GM18526 (cell line): Measurements from ENCODE around the gene ALG8.
A peak's percentile ranks its signal among the peaks of the same experiment; 100 is the strongest.

Source experiments
- POLR2A ChIP-seq: IDR thresholded peaks from 3 replicates; pipeline ENCODE4 v1.6.1; 2011; ENCODE audit not compliant: insufficient read length; ENCODE audit errors: extremely low read depth

Gene ALG8

DNA sequence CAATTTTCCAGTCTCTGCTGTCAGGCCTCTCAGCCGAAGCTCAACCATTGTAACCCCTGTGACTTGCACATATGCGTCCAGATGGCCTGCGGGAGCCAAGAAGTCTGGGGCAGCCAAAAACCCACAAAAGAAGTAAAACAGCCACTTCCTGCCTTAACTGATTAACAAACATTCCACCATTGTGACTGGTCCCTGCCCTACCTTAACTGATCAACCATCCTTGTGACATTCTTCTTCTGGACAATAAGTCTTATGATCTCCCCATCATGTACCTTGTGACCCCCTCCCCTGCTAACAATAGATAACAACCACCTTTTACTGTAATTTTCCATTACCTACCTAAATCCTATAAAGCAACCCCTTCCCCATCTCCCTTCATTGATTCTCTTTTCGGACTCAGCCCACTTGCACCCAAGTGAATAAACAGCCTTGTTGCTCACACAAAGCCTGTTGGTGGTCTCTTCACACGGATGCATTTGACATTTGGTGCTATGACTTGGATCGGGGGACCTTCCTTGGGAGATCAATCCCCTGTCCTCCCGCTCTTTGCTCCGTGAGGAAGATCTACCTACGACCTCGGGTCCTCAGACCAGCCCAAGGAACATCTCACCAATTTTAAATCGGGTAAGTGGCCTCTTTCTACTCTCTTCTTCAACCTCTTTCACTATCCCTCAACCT, 58.5 kb downstream of the ALG8 start:
- TF ChIP-seq POLR2A = no peak

DNA sequence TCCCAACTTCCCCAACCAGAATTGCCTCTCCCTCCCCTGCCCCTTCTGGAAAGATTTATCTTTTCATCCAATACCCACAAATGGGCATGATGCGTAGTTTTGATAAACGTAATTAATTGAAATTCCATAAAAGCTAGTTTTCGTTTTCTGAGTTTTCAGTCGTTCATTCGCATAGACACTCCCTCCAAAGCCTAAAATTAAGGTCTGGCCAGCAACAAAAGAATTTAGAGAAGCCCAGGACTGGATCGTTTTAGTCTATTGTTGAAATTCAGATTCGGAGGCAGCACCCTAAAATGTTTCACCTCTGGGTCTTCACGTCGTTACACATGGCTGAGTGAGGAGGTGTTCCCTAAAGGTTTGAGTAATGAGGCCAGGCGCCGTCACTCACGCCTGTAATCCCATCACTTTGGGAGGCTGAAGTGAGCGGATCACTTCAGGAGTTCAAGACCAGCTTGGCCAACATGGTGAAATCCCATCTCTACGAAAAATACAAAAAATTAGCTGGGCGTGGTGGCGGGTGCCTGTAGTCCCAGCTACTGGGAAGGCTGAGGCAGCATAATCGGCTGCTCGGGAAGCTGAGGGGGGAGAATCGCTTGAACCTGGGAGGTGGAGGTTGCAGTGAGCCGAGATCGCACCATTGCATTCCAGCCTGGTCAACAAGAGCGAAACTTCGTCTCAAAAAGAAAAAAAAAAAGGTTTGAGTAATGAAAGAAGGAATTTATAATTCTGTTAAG, 59.2 kb downstream of the ALG8 start:
- TF ChIP-seq POLR2A = no peak

DNA sequence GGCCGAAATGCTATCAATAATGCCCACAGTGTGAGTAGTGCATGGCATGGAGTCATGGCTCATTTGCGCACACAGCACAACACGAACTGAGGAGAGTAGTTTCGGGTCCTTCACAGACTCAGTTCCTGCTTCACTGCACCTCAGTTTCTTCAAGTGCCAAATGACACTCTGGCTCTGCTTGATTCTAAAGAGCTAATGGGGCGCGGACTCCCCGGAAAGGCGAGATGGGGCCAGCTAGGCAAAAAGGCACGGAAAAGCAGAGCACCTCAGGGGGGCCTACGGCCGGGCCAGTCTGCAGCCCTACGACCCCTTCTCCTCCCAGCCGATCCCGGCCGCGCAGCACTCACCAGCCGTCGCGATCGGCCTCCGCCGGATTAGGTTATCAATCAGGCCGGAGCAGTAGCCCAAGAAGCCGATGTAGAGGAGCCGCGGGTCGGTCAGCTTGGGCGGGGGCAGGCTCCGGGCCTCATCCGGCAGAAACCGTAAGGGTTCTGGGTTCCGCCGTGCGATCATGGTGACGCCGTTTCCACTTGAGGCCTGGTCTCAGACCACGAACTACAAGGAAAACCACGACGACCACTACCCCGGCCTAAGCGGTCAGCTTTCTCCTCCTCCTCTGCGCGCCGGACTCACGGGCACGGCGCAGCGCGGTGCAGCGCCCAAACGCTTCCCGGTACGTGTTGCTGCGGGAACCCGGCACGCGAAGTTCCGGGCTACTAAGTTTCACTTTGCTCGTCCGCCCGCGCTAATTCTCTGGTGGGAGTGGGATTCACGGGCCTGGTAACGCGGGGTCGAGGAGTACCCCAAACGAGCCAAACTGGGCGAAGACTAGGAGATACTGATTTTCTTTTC, 60.0 kb downstream of the ALG8 start, which contains the start of gene NDUFC2:
TSS of gene NDUFC2 (minus strand) at position 631 of the 852 bp plus-strand sequence. CDS start at position 513, 118 bp downstream.
- TF ChIP-seq POLR2A = peak; percentile 82

DNA sequence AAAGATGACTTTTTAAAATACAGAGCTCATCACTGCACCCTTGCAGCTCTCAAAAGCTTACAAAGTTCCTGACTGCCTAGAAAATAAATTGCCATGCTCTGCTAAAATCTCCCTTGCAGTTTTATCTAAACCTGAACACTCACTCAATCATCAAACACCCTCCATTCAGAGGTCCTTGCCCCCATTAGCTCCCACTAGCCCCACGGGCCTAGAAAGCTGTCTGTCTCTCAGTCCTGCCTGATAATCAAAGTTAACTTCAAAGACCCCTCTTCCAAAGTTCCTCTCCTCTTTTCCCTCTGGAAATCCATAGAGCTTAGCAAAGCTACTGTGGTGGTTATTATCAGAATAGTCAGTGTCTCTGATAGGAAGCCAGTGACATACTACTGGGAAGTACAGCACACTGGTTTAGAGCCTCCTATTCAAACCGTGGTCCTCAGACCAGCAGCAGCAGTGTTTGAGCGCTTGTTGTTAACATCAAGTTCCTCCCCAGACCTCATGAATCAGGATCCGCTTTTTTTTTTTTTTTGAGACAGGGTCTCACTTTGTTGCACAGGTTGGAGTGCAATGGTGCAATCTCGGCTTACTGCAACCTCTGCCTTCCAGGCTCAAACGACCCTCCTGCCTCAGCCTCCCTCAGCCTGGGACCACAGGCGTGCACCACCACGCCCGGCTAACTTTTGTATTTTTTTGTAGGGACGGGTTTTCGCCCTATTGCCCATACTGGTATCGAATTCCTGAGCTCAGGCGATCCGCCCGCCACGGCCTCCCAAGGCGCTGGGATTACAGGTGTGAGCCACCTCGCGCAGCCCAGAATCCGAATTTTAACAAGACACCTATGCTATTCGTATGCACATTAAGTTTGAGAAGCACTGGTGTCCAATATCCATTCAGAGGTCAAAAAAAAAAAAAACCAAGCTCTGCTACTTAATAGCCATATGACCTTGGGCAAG, 60.9 kb downstream of the ALG8 start:
- TF ChIP-seq POLR2A = no peak

DNA sequence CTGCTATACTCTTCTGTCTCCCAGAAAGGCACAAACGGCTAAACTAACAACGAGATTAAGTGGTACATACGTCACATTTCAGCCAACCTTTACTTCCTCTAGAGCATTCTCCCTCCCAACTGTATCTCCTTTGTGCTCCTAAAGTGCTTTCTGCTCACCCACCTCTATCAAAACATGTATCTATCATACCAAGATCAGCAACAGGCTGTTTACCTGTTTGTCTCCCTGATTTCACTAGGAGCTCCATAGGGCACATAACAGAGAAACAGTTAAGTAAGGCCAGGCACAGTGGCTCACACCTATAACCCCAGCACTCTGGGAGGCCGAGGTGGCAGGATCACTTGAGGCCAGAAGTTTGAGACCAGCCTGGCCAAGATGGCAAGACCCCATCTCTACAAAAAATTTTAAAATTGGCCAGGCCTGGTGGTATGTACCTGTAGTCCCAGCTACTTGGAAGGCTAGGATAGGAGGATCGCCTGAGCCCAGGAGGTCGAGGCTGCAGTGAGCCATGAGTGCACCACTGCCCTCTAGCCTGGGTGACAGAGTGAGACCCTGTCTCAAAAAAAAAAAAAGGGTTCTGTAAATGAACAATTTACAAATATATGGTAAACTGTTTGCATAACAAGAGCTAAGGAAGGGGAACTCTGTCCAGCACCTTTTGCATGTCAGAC, 62.6 kb downstream of the ALG8 start:
- no peak for TF ChIP-seq POLR2A

DNA sequence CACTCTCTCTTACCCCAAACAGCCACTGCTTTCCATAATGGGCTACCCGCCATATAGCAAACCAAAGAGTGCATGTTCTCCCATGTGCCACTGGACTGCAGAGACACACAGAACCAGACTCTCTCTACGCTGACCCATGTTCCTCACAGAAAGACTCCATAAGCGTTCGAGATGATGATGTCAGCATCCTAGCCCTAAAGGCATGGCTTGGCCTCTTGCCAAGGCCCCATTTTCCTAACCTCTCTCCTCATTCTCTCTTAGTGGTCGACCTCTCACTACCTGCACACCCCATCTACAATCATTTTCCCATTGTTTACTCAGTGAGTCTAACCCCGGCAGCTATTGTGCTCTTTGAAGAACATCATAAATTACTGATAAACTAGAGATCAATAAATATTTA, 64.7 kb downstream of the ALG8 start:
- no peak for TF ChIP-seq POLR2A

DNA sequence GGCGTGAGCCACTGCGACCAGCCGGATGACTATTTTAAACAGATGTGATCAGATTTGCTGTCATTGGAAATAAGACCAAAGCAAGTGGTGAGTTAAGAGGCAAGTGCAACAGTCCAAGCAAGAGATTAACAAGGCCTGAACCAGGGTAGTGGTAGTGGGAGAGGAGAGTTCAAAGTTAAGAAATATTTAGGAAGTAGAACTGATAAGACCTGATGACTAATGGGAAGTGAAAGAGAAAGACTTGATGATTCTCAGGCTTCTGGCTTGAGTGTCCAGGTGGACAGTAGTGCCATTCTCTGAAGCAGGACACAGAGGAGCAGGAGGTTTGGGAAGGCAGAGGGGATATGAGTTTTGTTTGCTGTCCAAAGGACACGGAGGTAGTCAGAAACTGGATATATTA, 67.0 kb downstream of the ALG8 start:
- TF ChIP-seq POLR2A = no peak

DNA sequence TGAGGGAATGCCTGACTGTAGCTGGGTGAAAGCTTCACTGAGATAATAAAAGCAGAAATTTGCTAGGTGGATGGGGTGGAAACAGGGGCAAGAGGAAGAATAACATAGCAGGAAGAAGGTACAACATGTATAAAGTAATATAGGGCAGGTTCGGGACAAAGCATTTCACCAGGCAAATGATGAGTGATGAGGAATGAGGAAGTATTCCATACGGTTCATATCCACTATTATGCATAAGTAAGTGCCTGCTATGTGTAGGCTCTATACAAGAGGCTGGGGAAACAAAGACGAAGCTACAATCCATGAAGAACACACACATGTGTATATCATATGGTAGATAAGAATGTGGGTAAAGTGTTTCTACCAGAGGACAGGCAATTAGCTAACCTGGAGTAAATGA, 67.7 kb downstream of the ALG8 start:
- no peak for TF ChIP-seq POLR2A

DNA sequence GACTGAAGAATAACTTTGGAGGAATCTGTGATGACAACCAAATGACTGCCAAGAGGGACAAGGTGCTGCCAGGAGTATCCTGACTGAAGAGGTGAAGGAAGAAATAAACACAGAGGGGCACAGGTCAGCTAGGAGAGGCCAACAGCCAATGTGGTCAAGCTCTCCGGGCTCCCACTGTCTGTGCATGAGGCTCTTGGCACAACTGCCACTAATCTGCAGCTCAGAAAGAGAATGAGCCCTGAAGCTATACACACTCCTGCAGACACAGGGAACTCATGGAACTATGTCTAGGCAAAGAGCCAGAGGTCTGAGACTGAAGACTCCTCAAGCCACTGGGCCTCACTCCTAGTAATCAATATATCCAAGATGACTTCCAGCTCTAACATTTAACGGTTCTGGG, 68.8 kb downstream of the ALG8 start:
- no peak for TF ChIP-seq POLR2A

DNA sequence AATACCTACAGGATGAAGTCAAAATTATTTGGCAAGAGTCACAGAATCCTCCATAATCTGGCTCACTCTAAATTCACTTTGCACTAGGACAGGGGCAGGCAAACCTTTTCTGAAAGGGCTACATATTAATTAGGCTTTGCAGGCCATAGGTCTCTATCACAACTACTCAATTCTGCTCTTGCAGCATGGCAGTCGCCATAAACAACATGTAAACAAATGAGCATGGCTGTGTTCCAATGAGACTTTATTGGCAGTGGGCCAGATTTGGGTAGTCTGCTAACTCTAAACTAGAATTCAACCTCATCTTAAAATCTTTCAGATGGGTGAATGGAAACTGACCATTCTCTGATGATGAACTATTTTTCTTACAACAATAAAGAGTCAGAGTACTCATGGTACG, 70.0 kb downstream of the ALG8 start:
- no peak for TF ChIP-seq POLR2A

DNA sequence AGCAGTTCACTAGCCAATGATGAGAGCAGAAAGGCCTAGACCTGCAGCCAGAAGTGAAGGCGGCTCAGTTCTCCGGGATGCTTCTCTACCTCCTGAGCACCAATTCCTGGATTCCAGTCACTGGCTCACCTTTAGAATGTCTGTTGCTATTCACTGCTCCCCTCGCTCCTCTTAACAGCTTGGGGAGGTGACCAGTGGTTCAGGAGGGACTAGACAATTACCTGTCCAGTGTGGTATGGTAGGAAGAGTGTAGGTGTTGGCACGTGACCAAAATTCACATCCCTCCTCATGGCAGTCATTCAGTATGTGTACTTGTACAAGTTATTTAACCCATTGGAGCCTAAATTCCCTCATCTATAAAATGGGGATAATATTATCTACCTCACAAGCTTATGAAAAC, 71.7 kb downstream of the ALG8 start:
- no peak for TF ChIP-seq POLR2A

DNA sequence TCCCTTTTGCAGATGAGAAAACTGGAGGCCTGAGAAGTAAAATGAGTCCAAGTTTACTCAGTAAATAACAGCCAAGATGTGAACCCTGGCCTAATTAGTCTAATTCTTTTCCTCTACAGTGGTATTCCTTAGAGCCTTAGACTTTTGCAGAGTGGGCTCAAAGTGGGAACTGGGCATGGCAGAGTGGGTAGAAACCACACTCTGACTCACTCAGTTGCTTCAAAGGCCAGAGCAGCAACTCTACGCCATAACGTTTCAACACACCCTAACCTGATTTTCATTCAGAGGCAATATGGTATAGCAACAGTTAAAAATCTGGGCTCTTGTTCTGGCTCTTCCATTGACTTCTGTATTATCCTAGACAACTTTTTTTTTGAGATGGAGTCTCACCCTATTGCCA, 73.0 kb downstream of the ALG8 start:
- no peak for TF ChIP-seq POLR2A

DNA sequence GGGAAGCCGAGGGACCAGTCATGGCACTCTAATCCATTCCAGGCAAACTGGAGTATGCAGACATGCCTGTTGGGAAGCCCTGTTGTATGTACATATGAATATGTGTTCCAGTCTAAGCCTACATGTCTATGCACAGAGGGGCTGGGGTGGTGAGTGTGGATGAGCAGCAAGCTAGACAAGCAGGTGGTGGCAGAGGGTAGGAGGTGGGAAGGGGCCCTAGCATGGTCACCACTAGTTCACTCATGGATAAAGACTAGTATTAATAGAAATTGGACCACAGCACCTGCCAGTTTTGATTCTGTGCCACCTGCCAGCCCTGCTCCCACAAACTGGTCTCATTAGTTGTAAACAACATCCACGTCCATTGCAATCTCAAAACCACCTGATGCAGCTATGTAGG, 74.2 kb downstream of the ALG8 start:
- TF ChIP-seq POLR2A = no peak

DNA sequence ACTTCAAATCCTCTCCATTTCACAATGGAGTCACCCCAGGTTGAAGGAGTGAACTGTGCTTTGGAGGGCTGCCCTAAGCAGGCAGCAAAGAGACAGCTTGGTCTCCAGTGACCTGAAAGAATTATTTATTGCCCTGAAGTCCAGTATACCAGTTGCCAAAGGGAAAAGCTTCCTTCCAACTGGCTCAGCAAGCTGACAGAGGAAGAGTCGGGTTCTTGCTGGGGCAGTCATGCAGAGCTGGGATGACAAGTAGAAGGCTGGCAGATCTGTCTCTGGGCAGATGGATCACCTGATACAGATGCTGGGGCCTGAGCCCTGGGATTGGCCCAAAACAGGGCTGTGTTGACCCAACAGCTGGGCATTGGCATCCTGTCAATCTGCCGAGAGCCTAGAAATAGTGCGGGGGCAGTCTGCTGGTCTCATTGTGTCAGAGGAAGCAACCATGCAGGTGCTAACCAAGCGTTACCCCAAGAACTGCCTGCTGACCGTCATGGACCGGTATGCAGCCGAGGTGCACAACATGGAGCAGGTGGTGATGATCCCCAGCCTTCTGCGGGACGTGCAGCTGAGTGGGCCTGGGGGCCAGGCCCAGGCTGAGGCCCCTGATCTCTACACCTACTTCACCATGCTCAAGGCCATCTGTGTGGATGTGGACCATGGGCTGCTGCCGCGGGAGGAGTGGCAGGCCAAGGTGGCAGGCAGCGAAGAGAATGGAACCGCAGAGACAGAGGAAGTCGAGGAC, 75.8 kb downstream of the ALG8 start, which contains the start of gene THRSP:
TSS of gene THRSP (plus strand) at position 422 of the 742 bp plus-strand sequence. CDS start at position 443, 21 bp downstream.
- TF ChIP-seq POLR2A = no peak

DNA sequence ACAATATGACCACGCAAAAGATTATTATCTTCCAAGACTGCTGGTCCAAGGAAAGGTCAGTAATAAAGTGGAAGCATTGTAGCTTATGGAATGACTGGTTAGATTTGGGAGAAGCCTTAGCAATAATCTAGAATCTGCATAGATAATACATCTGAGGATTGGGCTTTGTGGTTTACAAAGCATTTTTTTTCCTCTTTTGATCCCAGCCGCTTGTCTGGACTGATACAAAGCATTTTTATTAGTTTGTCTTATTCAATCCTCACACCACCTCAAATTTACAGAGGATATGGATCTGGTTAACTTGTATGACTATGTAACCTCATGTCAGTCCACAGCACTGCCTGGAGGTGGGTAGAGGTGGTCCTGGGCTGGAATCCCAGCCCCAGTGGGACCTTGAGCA, 76.8 kb downstream of the ALG8 start:
- no peak for TF ChIP-seq POLR2A
